Tibial artery (tissue), 4 donors: ENCODE measurements around the gene PRKG1.

ENCODE experiments used
- DNase-seq, 2 donors: peaks; one replicate each; pipeline ENCODE4 v3.0.0-alpha.2; 2019
- H3K27ac ChIP-seq, 2 donors: fragments of 200-600 bp; sonication (generic) in 1 of 2; 1 replicate in 1 of 2; 2 replicates in 1 of 2; pipeline ENCODE4 v1.5.1; 2018 to 2019; ENCODE audit warnings: mild to moderate bottlenecking in 1 of 2
- H3K27me3 ChIP-seq, 2 donors: fragments of 200-600 bp; sonication (generic) in 1 of 2; one replicate each; pipeline versions ENCODE4 v1.5.1 to v1.6.0; 2016 to 2019
- H3K36me3 ChIP-seq, 3 donors: fragments of 200-600 bp; sonication (generic) in 2 of 3; one replicate each; pipeline ENCODE4 v1.5.1; 2016 to 2019; ENCODE audit warnings: mild to moderate bottlenecking in 2 of 3
- H3K4me1 ChIP-seq, 4 donors: fragments of 200-600 bp; sonication (generic) in 2 of 4; 1 replicate in 3 of 4; 2 replicates in 1 of 4; pipeline ENCODE4 v1.5.1; 2016 to 2019
- H3K4me3 ChIP-seq, 2 donors: fragments of 200-600 bp; sonication (generic) in 1 of 2; 1 replicate in 1 of 2; 2 replicates in 1 of 2; pipeline ENCODE4 v1.5.1; 2018 to 2019; ENCODE audit warnings: mild to moderate bottlenecking in 2 of 2
- H3K9me3 ChIP-seq, 3 donors: fragments of 200-600 bp; sonication (generic) in 1 of 3; one replicate each; pipeline ENCODE4 v1.5.1; 2016 to 2019
- intact Hi-C: fragments of 100-400 bp; cut with DNase I; formaldehyde crosslinking; loops from one replicate; pipeline ENCODE4 v1.15.0; 2023; ENCODE audit warnings: low total_unique reads
- TF ChIP-seq, protein P1 (sequence below), 2 experiments: fragments of 200-600 bp in 1 of 2; fragments of 450-650 bp in 1 of 2; IDR thresholded peaks; one replicate each; pipeline ENCODE4 v1.5.1; 2017 to 2019; ENCODE audit warnings: antibody characterized with exemption in 2 of 2, mild to moderate bottlenecking in 1 of 2, moderate library complexity in 1 of 2

The PRKG1 gene

DNA sequence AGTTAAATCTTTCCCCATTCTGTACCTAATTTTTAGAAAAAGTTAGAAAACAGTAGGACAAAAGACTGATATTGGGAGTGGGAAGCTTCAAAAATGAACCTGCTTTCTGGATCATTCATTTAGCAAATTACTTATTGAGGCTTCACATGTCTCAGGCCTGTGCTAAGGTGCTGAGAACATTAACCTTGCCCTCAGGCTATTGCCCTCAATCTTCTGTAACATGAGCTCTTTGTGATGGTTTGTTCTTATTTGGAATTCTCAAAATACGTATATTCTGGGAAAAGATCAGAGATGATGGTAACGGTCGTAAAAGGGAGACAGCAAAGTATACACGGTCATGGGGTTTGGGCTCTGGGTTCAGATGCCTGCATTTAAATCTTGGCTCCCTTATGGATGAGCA lies 39.5 kb upstream of the PRKG1 start:
- H3K36me3 ChIP-seq, result no peaks in the 10 kb centered on the region
- TF ChIP-seq, protein P1, sequence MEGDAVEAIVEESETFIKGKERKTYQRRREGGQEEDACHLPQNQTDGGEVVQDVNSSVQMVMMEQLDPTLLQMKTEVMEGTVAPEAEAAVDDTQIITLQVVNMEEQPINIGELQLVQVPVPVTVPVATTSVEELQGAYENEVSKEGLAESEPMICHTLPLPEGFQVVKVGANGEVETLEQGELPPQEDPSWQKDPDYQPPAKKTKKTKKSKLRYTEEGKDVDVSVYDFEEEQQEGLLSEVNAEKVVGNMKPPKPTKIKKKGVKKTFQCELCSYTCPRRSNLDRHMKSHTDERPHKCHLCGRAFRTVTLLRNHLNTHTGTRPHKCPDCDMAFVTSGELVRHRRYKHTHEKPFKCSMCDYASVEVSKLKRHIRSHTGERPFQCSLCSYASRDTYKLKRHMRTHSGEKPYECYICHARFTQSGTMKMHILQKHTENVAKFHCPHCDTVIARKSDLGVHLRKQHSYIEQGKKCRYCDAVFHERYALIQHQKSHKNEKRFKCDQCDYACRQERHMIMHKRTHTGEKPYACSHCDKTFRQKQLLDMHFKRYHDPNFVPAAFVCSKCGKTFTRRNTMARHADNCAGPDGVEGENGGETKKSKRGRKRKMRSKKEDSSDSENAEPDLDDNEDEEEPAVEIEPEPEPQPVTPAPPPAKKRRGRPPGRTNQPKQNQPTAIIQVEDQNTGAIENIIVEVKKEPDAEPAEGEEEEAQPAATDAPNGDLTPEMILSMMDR (IDR thresholded peaks at IDR 0.05), result no peak
- intact Hi-C loops, result no loop called here
- H3K4me1 ChIP-seq, result peaks cover 0 to 70% (median 23%) of the 10 kb centered on the region in 4 donors
- H3K27ac ChIP-seq, result peak overlapping the region in 1 of 2 donors; percentile 3
- H3K4me3 ChIP-seq, result no peak overlapping the region
- no peaks in the 10 kb centered on the region for H3K27me3 ChIP-seq
- H3K9me3 ChIP-seq, result no peaks in the 10 kb centered on the region
- no peak for DNase-seq

DNA sequence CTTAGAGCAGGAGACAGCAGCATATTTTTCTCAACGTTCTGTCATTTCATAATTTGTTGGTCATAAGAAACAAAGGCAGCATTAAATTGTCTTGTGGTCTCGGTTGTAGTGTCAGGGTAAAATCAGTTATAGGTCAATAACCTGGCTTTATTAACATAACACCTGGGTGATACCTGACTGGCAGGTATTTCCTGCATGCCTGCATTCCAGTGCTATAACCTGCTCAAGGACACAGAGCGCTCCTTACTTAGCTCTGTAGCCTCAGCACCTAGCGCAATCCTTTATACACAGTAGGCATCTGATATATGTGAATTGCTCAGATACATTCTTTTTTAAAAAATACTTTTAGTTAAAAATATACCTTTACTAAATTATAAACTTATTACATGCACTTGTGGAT lies 38.9 kb upstream of the PRKG1 start:
- Histone ChIP-seq H3K27me3 (no peaks in the 10 kb centered on the region), H3K9me3 (no peaks in the 10 kb centered on the region), H3K36me3 (no peaks in the 10 kb centered on the region), H3K4me1 (peaks cover 0 to 64% (median 19%) of the 10 kb centered on the region in 4 donors), H3K27ac (no peak overlapping the region), H3K4me3 (no peak overlapping the region)
- DNase-seq, result no peak
- intact Hi-C loops, result no loop called here
- TF ChIP-seq, protein P1 (IDR thresholded peaks at IDR 0.05), result no peak

DNA sequence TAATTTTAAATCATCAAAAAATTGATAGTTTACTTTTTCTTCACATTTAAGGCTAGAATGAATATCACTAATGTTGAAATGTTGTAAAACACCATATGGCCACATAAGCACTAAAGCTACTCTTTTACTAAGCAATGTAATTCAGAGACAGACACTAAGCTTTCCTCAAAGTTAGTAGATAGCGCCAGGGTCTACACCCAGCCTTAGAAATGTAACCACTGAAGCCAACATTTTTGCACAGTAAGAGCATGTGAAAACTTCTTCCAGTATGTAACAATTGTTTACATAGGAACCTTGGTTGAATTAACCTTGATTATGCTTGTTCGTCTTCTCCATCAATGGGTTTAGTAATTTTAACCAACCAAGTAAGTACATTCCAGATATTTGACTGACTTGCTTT lies 28.4 kb upstream of the PRKG1 start:
- intact Hi-C loops, result loop anchor here (5.0 kb wide), 1 partner anchor 34 kb away; no protein-coding TSS in a partner anchor
- H3K36me3 ChIP-seq, result no peaks in the 10 kb centered on the region
- H3K4me3 ChIP-seq, result peak overlapping the region in 1 of 2 donors; percentile 7
- TF ChIP-seq, protein P1 (IDR thresholded peaks at IDR 0.05), result no peak
- DNase-seq, result no peak
- H3K27me3 ChIP-seq, result no peaks in the 10 kb centered on the region
- peaks cover 0 to 94% (median 16%) of the 10 kb centered on the region in 4 donors for H3K4me1 ChIP-seq
- H3K27ac ChIP-seq, result peak overlapping the region; percentile 46 to 67
- no peaks in the 10 kb centered on the region for H3K9me3 ChIP-seq

DNA sequence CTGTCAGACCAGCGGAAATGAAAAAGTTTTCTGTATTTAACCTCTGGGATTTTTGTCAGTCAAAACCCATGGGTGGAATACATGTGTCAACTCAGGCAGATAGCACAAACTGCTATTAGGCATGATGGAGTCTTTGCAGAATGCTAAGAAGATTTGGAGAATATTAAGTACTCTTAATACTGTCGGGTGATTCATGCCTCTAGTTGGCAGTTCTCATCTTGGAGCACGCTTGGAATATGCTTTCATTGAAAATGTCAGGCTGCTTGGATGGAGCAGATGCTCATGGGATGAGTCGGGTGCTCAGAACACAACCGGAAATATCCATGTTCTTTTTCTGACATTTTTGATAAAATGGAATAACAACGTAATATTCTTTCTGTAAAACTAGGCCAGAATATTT lies 27.6 kb upstream of the PRKG1 start:
- Histone ChIP-seq H3K9me3 (no peaks in the 10 kb centered on the region), H3K27ac (peak overlapping the region; percentile 46 to 67), H3K36me3 (no peaks in the 10 kb centered on the region), H3K4me1 (peaks cover 0 to 98% (median 15%) of the 10 kb centered on the region in 4 donors), H3K27me3 (no peaks in the 10 kb centered on the region), H3K4me3 (peak overlapping the region; percentile 7 to 27)
- no peak for DNase-seq
- intact Hi-C loops, result loop anchor here (5.0 kb wide), 1 partner anchor 34 kb away; no protein-coding TSS in a partner anchor
- TF ChIP-seq, protein P1 (IDR thresholded peaks at IDR 0.05), result no peak

DNA sequence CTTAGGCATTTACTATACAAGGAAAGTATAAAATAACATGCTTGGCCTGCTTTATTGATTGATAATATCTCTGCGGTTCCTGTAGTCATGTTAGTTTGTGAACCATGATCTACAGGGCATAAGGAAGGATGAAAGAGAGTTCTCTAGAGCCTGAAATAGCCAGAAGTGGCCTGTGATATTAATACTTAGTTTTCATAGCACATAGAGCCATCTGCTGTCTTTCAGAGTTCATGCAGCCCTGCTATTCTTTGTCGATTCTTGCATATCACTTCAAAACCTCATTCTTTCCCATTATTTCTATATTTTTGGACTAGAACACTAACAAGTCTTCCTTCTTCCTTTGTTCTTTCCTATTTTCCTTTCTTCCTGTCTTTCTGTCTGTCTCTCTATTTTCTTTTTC lies 26.4 kb upstream of the PRKG1 start:
- Histone ChIP-seq H3K27ac (peak overlapping the region; percentile 38 to 67), H3K36me3 (no peaks in the 10 kb centered on the region), H3K9me3 (no peaks in the 10 kb centered on the region), H3K4me1 (peaks cover 0 to 98% (median 23%) of the 10 kb centered on the region in 4 donors), H3K27me3 (no peaks in the 10 kb centered on the region), H3K4me3 (no peak overlapping the region)
- no peak for DNase-seq
- intact Hi-C loops, result loop anchor here (5.0 kb wide), 1 partner anchor 36 kb away; no protein-coding TSS in a partner anchor
- TF ChIP-seq, protein P1 (IDR thresholded peaks at IDR 0.05), result peak; percentile 41 to 47
